Measurements from ENCODE around the gene TSPAN18.
A peak's percentile ranks its signal among the peaks of the same experiment; 100 is the strongest.
"Not testable (repeated sequence)": the region's sequence is repeated elsewhere in the genome, so short reads cannot be mapped to it uniquely, and the experiment has no call there.

Gene TSPAN18

DNA sequence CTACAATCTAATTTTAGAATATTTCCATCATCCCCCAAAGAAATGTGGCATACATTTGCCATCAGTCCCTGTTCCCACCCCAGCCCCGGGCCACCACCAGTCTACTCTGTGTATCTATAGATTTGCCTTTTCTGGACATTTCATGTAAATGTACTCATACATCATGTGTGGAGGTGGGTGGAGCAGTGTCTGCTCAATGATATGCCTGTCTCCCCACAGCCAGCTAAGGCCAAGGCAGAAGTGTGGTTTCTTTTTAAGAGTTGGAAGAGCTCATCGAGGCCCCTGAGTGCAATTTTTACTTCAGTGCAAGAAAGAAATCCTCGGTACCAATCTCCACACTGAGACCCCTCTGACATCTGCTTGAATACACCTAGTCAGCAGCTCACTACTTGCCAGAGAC, 143.4 kb downstream of the TSPAN18 start:
- Mint-ChIP-seq H3K27ac (peak overlapping the region; percentile 21), H3K36me3 (ENCODE audit: low read depth) (peaks cover 12% of the 10 kb centered on the region), H3K4me1 (peaks cover 31% of the 10 kb centered on the region), H3K27me3 (ENCODE audit: low read depth, poor library complexity) (peaks cover 3% of the 10 kb centered on the region), H3K9me3 (no peaks in the 10 kb centered on the region), H3K4me3 (no peak overlapping the region)
- DNase-seq, result no peak
- TF ChIP-seq, protein P1, sequence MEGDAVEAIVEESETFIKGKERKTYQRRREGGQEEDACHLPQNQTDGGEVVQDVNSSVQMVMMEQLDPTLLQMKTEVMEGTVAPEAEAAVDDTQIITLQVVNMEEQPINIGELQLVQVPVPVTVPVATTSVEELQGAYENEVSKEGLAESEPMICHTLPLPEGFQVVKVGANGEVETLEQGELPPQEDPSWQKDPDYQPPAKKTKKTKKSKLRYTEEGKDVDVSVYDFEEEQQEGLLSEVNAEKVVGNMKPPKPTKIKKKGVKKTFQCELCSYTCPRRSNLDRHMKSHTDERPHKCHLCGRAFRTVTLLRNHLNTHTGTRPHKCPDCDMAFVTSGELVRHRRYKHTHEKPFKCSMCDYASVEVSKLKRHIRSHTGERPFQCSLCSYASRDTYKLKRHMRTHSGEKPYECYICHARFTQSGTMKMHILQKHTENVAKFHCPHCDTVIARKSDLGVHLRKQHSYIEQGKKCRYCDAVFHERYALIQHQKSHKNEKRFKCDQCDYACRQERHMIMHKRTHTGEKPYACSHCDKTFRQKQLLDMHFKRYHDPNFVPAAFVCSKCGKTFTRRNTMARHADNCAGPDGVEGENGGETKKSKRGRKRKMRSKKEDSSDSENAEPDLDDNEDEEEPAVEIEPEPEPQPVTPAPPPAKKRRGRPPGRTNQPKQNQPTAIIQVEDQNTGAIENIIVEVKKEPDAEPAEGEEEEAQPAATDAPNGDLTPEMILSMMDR (IDR thresholded peaks at IDR 0.05), result no peak

DNA sequence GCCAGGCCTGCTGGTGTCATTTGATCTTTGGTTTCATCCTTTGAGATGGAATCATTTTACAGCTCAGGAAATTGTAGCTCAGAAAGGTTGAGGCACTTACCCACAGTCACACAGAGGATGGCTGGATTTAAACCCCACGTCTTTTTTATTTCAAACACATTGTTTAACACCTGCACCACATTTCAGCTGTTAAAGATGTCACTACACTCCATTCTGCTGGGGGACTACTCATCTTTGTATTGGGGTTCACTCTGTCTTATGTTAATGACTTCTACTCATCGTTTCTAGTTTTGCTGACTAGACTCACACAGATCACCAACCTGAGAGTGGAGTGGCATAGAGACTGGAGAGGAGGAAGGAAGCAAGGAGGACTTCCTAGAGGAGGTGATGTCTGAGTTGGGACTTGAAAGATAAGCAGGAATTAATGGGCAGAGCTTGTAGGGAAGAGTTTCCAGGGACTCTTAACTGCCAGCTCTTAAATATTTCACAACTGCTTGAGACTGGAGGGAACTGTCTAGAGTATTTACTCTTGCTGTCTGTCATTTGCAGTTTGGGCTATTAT, 143.9 kb downstream of the TSPAN18 start:
- TF ChIP-seq, protein P1 (IDR thresholded peaks at IDR 0.05), result no peak
- Mint-ChIP-seq H3K4me3 (no peak overlapping the region), H3K9me3 (no peaks in the 10 kb centered on the region), H3K27me3 (ENCODE audit: low read depth, poor library complexity) (peaks cover 3% of the 10 kb centered on the region), H3K36me3 (ENCODE audit: low read depth) (peaks cover 12% of the 10 kb centered on the region), H3K27ac (no peak overlapping the region), H3K4me1 (peaks cover 31% of the 10 kb centered on the region)
- DNase-seq, result no peak

- H3K27ac Mint-ChIP-seq; H3K27me3 Mint-ChIP-seq (ENCODE audit: low read depth, poor library complexity); H3K4me3 Mint-ChIP-seq; H3K9me3 Mint-ChIP-seq; DNase-seq: not testable (repeated sequence)
- H3K36me3 Mint-ChIP-seq (ENCODE audit: low read depth), result peaks cover 12% of the 10 kb centered on the region
- peaks cover 31% of the 10 kb centered on the region for H3K4me1 Mint-ChIP-seq
Measured at GRCh38 chr11:44871682-44872081, 144.9 kb downstream of the TSPAN18 start.

- DNase-seq, result no peak
- Mint-ChIP-seq H3K4me3 (no peak overlapping the region), H3K27ac (no peak overlapping the region), H3K27me3 (ENCODE audit: low read depth, poor library complexity) (peaks cover 10% of the 10 kb centered on the region), H3K4me1 (peaks cover 29% of the 10 kb centered on the region), H3K9me3 (no peaks in the 10 kb centered on the region), H3K36me3 (ENCODE audit: low read depth) (peaks cover 12% of the 10 kb centered on the region)
- TF ChIP-seq, protein P1 (IDR thresholded peaks at IDR 0.05), result no peak
Measured at GRCh38 chr11:44872556-44872955, 145.8 kb downstream of the TSPAN18 start.

DNA sequence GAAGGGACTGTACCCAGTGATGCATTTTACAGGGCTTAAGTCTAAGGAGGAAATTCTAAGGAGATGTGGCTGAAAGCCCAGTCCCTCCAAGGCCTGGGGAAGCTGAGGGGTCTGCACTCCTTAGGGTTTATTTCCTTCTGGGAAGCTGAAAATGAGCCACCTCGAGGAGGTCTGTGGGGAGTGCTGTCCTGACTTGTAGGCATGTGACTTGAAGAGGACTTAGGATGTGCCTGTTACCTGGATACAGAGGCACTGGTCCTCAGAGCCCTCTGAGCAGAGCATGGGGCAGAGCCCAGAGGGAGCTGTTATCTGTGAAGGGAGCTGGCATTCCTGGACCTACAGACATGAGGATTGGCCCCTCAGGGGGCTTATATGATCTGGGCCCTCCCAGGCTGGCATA, 146.8 kb downstream of the TSPAN18 start:
- Mint-ChIP-seq H3K4me3 (no peak overlapping the region), H3K27ac (peak overlapping the region; percentile 64), H3K9me3 (no peaks in the 10 kb centered on the region), H3K4me1 (peaks cover 20% of the 10 kb centered on the region), H3K36me3 (ENCODE audit: low read depth) (peaks cover 12% of the 10 kb centered on the region), H3K27me3 (ENCODE audit: low read depth, poor library complexity) (peaks cover 10% of the 10 kb centered on the region)
- DNase-seq, result no peak
- TF ChIP-seq, protein P1 (IDR thresholded peaks at IDR 0.05), result no peak

GRCh38 chr11:44874284-44874683, 147.5 kb downstream of the TSPAN18 start:
- no peak for DNase-seq
- Mint-ChIP-seq H3K9me3 (no peaks in the 10 kb centered on the region), H3K36me3 (ENCODE audit: low read depth) (peaks cover 12% of the 10 kb centered on the region), H3K27ac (no peak overlapping the region), H3K4me1 (peaks cover 16% of the 10 kb centered on the region), H3K4me3 (no peak overlapping the region), H3K27me3 (ENCODE audit: low read depth, poor library complexity) (peaks cover 10% of the 10 kb centered on the region)
- TF ChIP-seq, protein P1 (IDR thresholded peaks at IDR 0.05), result no peak

Data from nephron progenitor cell (in vitro differentiated cells).